Coronary artery (tissue), 2 donors: Measurements from ENCODE around the gene IQGAP2.
A peak's percentile ranks its signal among the peaks of the same experiment; 100 is the strongest.

ENCODE experiments used
- DNase-seq: peaks from one replicate; pipeline ENCODE4 v3.0.0-alpha.2; 2017; ENCODE audit warnings: low spot score
- H3K27ac ChIP-seq, 2 donors: fragments of 200-600 bp; sonication (generic); one replicate each; pipeline ENCODE4 v1.5.1; 2016 to 2019
- H3K4me3 ChIP-seq: fragments of 200-600 bp; sonication (generic); 2 replicates; pipeline ENCODE4 v1.5.1; 2016; ENCODE audit warnings: mild to moderate bottlenecking, moderate library complexity
- CTCF ChIP-seq: fragments of 200-600 bp; sonication (generic); IDR thresholded peaks from one replicate; pipeline ENCODE4 v1.5.1; 2019; ENCODE audit warnings: antibody characterized with exemption

Gene IQGAP2

GRCh38 chr5:76626738-76627137 is 223.7 kb downstream of the IQGAP2 start:
- H3K4me3 ChIP-seq: no peak overlapping the region
- TF ChIP-seq CTCF: no peak
- no peak overlapping the region for H3K27ac ChIP-seq
- DNase-seq: no peak

DNA sequence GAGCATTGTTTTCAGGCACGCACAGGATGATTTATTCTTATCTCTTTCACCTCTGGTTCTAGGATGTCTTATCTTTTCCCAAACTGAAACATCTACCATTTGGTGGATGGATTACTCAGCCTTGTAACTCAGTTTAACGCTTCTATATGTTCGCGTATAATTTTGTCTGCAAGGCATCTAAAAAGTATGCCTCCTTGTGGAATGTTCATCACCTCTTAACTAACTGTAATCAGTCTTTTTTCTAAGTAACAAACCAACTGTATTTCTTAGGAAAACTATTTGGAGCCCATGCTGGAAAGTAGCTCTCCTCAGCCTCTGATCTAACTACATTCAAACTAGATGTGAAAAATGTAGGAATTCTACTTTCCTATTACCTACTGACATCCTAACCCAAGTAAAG is 231.6 kb downstream of the IQGAP2 start:
- no peak overlapping the region for H3K27ac ChIP-seq
- no peak for DNase-seq
- H3K4me3 ChIP-seq: no peak overlapping the region
- no peak for TF ChIP-seq CTCF

DNA sequence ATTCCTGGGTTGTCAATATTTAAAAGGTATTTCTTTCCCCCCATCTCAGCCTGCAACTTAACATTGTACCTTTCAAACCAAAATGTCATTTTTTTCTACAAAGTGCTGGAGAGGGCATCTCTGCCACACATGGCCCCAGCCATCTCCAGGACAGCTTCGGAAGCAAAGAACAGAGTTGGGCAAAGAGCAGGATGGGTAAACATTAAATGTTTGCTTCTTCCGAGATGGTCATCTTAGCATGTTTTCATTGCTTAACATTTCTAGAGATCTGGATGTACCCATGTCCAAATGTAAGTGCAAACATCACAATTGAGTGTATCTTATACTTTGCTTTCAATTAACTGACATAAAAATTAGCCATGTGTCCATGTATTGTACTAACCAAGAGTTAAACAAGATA is 234.4 kb downstream of the IQGAP2 start:
- TF ChIP-seq CTCF: no peak

GRCh38 chr5:76638479-76638878 is 235.4 kb downstream of the IQGAP2 start:
- no peak for DNase-seq
- no peak for TF ChIP-seq CTCF
- H3K4me3 ChIP-seq: no peak overlapping the region
- H3K27ac ChIP-seq: no peak overlapping the region

More for the DNA sequence above, 234.4 kb downstream of the IQGAP2 start:
- no peak overlapping the region for H3K27ac ChIP-seq
- no peak overlapping the region for H3K4me3 ChIP-seq
- no peak for DNase-seq

- peak; percentile 29 for TF ChIP-seq CTCF
- no peak overlapping the region for H3K4me3 ChIP-seq
- H3K27ac ChIP-seq: no peak overlapping the region
- DNase-seq: no peak
Observed at GRCh38 chr5:76641514-76642120, 238.5 kb downstream of the IQGAP2 start.

DNA sequence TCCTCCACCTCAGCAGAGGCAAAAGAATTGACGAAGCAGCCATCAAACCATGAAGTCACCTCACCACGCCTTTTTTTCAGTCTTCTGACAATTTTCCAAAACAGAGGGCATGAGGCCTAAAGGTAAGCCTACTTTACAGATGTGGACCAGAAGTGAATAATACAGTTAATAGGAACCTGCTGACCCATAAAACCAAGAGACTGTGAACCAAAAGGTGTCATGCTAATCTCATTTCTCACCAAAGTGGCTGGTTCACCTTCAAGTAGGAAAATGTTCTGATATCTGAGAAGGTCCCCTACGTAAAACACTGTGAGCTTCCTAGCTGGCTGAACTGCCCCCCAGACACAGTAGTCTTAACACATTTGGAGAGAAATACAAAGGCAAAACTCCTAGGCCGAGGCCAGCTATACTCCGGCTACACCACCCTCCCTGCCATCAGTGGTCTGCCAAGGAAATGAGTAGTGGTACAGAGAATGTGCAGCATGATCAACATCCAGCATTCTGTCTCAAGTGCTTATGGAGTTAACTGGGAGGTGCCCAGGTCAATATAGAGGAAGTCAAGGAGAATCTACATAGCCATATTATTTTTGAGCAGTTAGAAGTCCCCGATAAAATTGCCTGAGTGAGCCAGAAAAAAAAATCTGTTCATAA is 239.4 kb downstream of the IQGAP2 start:
- Histone ChIP-seq H3K4me3 (no peak overlapping the region), H3K27ac (no peak overlapping the region)
- DNase-seq: no peak
- no peak for TF ChIP-seq CTCF

GRCh38 chr5:76643371-76643770 is 240.3 kb downstream of the IQGAP2 start:
- H3K4me3 ChIP-seq: no peak overlapping the region
- no peak for TF ChIP-seq CTCF
- no peak for DNase-seq
- H3K27ac ChIP-seq: no peak overlapping the region
